Testis (tissue), 3 donors: ENCODE data around the gene ATP6V1B1. TPM values are rescaled to one million over a fixed set of nuclear protein-coding genes. Genes with fewer than 3 reads are reported as not detected.

ENCODE experiments used
- DNase-seq: peaks from one replicate; pipeline ENCODE4 v3.0.0-alpha.2; 2019
- H3K27ac ChIP-seq, 2 donors: fragments of 200-600 bp; sonication (generic); one replicate each; pipeline ENCODE4 v1.5.1; 2019
- H3K27me3 ChIP-seq: fragments of 200-600 bp; sonication (generic); one replicate; pipeline ENCODE4 v1.5.1; 2019
- H3K36me3 ChIP-seq: fragments of 200-600 bp; sonication (generic); one replicate; pipeline ENCODE4 v1.5.1; 2017; ENCODE audit warnings: low read depth; ENCODE audit errors: missing control alignments
- H3K4me1 ChIP-seq: fragments of 200-600 bp; sonication (generic); one replicate; pipeline ENCODE4 v1.5.1; 2019
- H3K4me3 ChIP-seq, 2 donors: fragments of 200-600 bp; sonication (generic); one replicate each; pipeline ENCODE4 v1.5.1; 2017 to 2019
- H3K9me3 ChIP-seq: fragments of 200-600 bp; sonication (generic); one replicate; pipeline ENCODE4 v1.5.1; 2017
- CTCF ChIP-seq, 3 experiments: fragments of 450-650 bp in 2 of 3; fragments of 200-600 bp in 1 of 3; sonication (generic) in 1 of 3; IDR thresholded peaks; one replicate each; pipeline ENCODE4 v1.5.1; 2016 to 2019; ENCODE audit warnings: antibody characterized with exemption in 3 of 3, mild to moderate bottlenecking in 2 of 3, moderate library complexity in 1 of 3
- POLR2A ChIP-seq: fragments of 450-650 bp; IDR thresholded peaks from one replicate; pipeline ENCODE4 v1.6.1; 2017; ENCODE audit warnings: antibody characterized with exemption, mild to moderate bottlenecking, moderate library complexity
- WGBS, 2 donors: methylation state at CpG; one replicate each; pipeline ENCODE4 v1.1.5; 2018; 5-methylcytosine and 5-hydroxymethylcytosine counted together
- intact Hi-C: fragments of 100-400 bp; cut with DNase I; formaldehyde crosslinking; loops from one replicate; pipeline ENCODE4 v1.15.1; 2023; ENCODE audit warnings: low total_unique reads
- polyA plus RNA-seq: library from polyadenylated mRNA; stranded (reverse); fragments of 350-450 nt; fragmentation: Illumina TruSeq; extraction: RNeasy Lipid Tissue Mini Kit (QIAGEN cat#74804); gene quantifications from one replicate; pipeline ENCODE4 v1.2.3, GENCODE V29; 2014; ENCODE audit warnings: low read depth, low replicate concordance; ENCODE audit not compliant: insufficient read depth
- total RNA-seq, 2 donors: library from RNA; depleted of rRNA; stranded (reverse); fragments of >200 nt; gene quantifications; one replicate each; pipeline ENCODE4 v1.2.3, GENCODE V29; 2016

Gene ATP6V1B1
- total and polyA plus RNA-seq, 3 donors from 2014 or later = 1.7 to 2.9 TPM; not detected in 1

GRCh38 chr2:70959851-70960832 lies 24.4 kb downstream of the ATP6V1B1 start:
- no peaks in the 10 kb centered on the region for H3K27me3 ChIP-seq
- DNase-seq = peak; percentile 11
- no peaks in the 10 kb centered on the region for H3K9me3 ChIP-seq
- intact Hi-C loops = no loop called here
- TF ChIP-seq POLR2A (no peak), CTCF (IDR thresholded peaks at IDR 0.05) (no peak)
- no peak overlapping the region for H3K4me3 ChIP-seq
- 89 to 90% methylated on average over 14 to 17 of the region's 17 CpGs for WGBS, 2 donors
- no peaks in the 10 kb centered on the region for H3K36me3 ChIP-seq
- H3K27ac ChIP-seq = no peak overlapping the region
- peaks cover 4% of the 10 kb centered on the region for H3K4me1 ChIP-seq

- no peaks in the 10 kb centered on the region for H3K36me3 ChIP-seq
- no peak for TF ChIP-seq POLR2A
- TF ChIP-seq CTCF (IDR thresholded peaks at IDR 0.05) = no peak
- H3K4me3 ChIP-seq = no peak overlapping the region
- 73 to 82% methylated on average over 3 to 14 of the region's 14 CpGs for WGBS, 2 donors
- H3K4me1 ChIP-seq = peaks cover 6% of the 10 kb centered on the region
- intact Hi-C loops = no loop called here
- no peak overlapping the region for H3K27ac ChIP-seq
- DNase-seq = peak; percentile 9
- no peaks in the 10 kb centered on the region for H3K27me3 ChIP-seq
- H3K9me3 ChIP-seq = no peaks in the 10 kb centered on the region
Observed at GRCh38 chr2:70960833-70961647, 25.3 kb downstream of the ATP6V1B1 start.

GRCh38 chr2:70961648-70961994 lies 25.9 kb downstream of the ATP6V1B1 start:
- Histone ChIP-seq H3K4me3 (no peak overlapping the region), H3K9me3 (no peaks in the 10 kb centered on the region), H3K27me3 (no peaks in the 10 kb centered on the region), H3K4me1 (peaks cover 6% of the 10 kb centered on the region), H3K27ac (no peak overlapping the region), H3K36me3 (no peaks in the 10 kb centered on the region)
- TF ChIP-seq CTCF (IDR thresholded peaks at IDR 0.05) = no peak
- no peak for TF ChIP-seq POLR2A
- DNase-seq = peak; percentile 7
- intact Hi-C loops = no loop called here
- WGBS, 2 donors = 91 to 93% methylated on average over 4 of the region's 4 CpGs

- no peak overlapping the region for H3K27ac ChIP-seq
- no peaks in the 10 kb centered on the region for H3K36me3 ChIP-seq
- peak; percentile 6 for DNase-seq
- intact Hi-C loops = no loop called here
- H3K4me1 ChIP-seq = peaks cover 6% of the 10 kb centered on the region
- TF ChIP-seq POLR2A = no peak
- no peak for TF ChIP-seq CTCF (IDR thresholded peaks at IDR 0.05)
- H3K9me3 ChIP-seq = no peaks in the 10 kb centered on the region
- 88 to 90% methylated on average over 9 to 12 of the region's 12 CpGs for WGBS, 2 donors
- no peaks in the 10 kb centered on the region for H3K27me3 ChIP-seq
- H3K4me3 ChIP-seq = no peak overlapping the region
Observed at GRCh38 chr2:70962211-70962884, 26.6 kb downstream of the ATP6V1B1 start.
